Fibroblast of the aortic adventitia (primary cell): Measurements from ENCODE around the gene OR2V1. TPM values are rescaled to one million over a fixed set of nuclear protein-coding genes. Genes with fewer than 3 reads are reported as not detected.
"Not testable (repeated sequence)": the region's sequence is repeated elsewhere in the genome, so short reads cannot be mapped to it uniquely, and the experiment has no call there.

Source experiments
- DNase-seq: peaks from one replicate; pipeline ENCODE4 v3.0.0-alpha.2; 2010; ENCODE audit warnings: low read depth
- H3K4me3 ChIP-seq: 2 replicates; pipeline ENCODE4 v1.5.1; 2011; ENCODE audit warnings: low read depth, mild to moderate bottlenecking, control low read depth, low read length, moderate library complexity
- total RNA-seq: library from RNA; depleted of rRNA; stranded (reverse); fragments of >200 nt; gene quantifications from 2 replicates; pipeline ENCODE4 v1.2.3, GENCODE V29; 2012; ENCODE audit warnings: low replicate concordance
- TF ChIP-seq, protein P1 (sequence below): IDR thresholded peaks from 2 replicates; pipeline ENCODE4 v1.5.1; 2011; ENCODE audit warnings: mild to moderate bottlenecking, low read length, control low read depth, inconsistent platforms; ENCODE audit not compliant: insufficient read depth

OR2V1 gene
- total RNA-seq, 1 donor: not detected

DNA sequence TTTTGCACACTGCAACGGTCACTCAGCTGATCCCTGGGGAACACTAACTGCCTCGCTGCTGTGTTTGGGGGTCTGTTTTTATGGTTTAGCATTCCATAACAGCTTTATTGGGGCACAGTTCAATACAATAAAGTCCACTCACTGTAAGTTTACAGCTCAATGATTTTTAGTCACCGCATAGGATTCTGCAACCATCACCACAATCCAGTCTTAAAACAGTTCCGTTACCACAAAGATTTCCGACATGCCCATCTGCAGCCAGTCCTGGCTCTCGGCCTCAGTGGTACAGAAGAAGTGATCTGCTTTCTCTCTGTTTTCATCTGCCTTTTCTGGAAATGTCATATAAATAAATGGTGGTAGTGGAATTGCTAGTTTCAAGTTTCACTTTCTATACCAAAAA is 40.0 kb upstream of the OR2V1 start:
- no peak overlapping the region for H3K4me3 ChIP-seq
- DNase-seq: no peak
- TF ChIP-seq, protein P1, sequence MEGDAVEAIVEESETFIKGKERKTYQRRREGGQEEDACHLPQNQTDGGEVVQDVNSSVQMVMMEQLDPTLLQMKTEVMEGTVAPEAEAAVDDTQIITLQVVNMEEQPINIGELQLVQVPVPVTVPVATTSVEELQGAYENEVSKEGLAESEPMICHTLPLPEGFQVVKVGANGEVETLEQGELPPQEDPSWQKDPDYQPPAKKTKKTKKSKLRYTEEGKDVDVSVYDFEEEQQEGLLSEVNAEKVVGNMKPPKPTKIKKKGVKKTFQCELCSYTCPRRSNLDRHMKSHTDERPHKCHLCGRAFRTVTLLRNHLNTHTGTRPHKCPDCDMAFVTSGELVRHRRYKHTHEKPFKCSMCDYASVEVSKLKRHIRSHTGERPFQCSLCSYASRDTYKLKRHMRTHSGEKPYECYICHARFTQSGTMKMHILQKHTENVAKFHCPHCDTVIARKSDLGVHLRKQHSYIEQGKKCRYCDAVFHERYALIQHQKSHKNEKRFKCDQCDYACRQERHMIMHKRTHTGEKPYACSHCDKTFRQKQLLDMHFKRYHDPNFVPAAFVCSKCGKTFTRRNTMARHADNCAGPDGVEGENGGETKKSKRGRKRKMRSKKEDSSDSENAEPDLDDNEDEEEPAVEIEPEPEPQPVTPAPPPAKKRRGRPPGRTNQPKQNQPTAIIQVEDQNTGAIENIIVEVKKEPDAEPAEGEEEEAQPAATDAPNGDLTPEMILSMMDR: no peak

DNA sequence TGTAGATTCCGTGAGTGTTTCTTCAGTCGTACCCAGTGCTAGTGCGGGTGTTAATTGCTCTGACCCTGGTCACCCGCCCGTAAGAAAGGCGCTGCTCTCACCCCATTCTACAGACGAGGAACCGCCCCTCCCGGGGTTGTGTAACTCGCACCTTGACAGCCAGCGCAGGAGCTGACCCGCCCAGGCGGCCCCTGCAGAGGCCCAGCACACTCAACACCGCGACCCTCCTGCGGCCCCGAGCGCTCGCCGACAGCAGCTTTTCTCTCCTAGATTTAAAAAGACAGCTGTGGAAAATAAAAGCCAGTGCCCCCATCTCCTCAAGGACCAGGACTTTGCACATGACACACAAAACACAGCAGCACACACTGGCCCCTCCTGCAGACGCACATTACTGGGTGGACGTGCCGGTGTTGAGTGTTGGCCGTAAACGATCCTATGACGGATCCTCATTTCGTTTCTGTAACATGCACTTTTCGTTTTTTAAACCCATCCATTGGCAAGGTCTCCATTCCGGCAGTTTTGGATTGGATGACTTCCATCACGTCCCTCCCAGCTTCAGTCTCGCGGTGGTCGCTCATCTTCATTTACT is 39.4 kb upstream of the OR2V1 start:
- H3K4me3 ChIP-seq: no peak overlapping the region
- DNase-seq: no peak
- TF ChIP-seq, protein P1: no peak

DNA sequence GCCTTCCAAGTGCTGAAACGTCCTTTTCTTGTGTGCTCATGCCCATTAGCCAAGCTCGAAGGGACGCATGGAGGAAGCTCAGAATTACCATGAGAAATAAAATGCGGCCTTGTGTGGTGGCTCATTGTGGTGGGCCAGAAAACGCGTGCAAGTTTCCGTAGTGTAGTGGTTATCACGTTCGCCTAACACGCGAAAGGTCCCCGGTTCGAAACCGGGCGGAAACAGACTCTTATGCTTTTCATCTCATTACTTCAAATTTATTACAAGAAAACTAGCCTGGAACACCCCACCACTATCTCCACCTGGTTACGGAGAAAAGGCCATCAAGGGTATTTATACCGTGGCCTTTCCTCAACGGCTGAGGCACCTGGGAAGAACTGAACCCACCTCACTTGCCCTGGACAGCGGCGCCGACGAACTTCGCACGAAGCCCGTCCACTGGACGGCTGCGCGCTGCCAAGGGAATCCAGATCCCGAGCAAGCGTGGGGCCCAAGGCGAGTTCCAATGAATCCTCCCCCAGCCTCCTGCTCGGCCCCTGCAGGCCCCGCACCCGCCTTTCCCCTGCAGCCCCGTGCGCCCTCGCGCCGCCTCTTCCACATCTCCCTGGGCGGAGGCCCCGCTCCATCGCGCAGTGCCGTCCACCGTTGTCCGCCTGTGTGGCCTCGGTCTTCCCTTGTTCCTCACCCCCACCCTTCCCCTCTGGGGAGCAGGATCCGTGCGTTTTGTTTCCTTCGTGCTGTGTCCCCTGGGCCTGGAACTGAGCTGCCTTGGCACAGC is 38.7 kb upstream of the OR2V1 start:
- DNase-seq: peak; percentile 68
- H3K4me3 ChIP-seq: not testable (repeated sequence)

DNA sequence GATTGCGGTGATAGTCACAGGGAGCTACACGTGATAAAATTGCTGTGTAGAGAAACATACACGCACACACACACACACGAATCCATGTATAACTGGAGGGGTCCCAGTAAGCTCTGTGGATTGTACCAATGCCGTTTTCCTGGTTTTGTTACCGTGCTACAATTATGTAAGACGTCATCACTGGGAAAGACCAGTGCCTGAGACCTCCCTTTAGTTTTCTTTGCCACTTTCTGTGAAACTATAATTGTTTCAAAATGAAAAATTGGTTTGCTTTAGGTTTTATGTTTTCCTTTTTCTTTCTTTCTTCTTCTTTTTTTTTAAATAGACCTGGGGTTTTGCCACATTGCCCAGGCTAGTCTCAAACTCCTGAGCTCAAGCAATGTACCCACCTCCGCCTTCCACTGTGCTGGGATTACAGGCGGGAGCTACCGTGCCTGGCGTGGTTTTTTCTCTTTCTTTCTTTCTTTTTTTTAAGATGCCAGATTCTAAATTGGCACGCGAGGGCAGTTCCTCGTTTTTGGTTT is 37.7 kb upstream of the OR2V1 start:
- TF ChIP-seq, protein P1: no peak
- no peak for DNase-seq
- H3K4me3 ChIP-seq: no peak overlapping the region

DNA sequence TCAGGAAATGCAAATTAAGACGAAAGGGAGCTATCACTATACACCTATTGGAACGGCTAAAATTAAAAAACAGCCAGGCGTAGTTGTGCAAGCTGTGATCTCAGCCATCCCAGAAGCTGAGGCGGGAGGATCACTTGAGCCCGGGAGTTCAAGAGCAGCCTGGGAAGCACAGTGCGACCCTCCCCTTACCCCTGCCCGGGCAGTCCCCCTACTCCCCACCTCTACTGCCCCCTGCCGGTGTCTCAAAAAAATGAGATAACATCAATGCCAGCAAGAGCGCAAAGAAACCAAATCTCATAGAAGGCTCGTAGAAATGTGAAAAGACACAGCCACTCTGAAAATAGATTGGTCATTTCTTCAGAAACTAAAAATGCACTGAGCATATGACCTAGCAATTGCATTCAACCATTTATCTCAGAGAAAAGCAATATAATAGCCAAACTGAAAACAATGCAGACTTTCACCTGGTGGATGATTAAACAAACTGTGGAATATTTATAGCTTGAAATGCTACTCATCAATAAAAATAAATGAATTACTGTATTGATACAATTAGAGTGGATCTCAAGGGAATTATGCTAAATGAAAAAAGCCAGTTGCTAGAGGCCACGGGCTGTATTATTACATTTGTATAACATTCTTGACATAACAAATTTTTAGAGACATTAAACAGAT is 37.0 kb upstream of the OR2V1 start:
- no peak for DNase-seq
- H3K4me3 ChIP-seq: no peak overlapping the region
- TF ChIP-seq, protein P1: peak; percentile 28

DNA sequence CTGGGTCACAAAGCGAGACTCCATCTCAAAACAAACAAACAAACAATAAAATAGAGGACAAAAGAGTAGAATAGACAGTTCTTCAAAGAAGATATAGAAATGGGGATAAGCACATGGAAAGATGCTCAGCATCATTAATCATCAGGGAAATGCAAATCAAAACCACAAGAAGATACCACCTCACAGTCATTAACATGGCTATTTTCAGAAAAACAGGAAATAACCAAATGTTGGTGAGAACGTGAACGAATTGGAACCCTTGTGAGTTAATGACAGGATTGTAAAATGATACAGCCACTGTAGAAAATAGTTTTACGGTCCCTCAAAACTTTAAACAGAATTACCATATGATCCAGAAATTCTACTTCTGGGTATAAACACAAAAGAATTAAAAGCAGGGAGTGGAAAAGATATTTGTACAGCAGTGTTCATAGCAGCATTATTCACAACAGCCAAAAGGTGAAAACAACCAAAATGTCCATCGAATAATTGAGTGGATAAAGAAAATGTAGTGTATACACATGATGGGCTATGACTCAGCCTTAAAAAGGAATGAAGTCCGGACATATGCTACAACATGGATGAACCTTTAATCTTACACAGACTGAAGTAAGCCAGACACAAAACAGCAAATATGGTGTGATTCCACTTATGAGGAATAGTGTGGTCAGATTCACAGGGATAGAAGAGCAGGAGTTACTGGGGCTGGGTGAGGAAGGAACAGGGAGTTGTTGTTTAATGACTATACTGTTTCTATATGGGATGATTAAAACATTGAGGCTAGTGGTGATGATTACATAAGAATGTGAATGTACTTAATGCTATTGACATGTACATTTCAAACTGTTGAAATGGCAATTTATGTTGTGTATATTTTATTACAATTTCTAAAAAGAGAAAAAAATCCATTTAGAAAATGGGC is 36.1 kb upstream of the OR2V1 start:
- no peak for DNase-seq
- TF ChIP-seq, protein P1: no peak
- H3K4me3 ChIP-seq: no peak overlapping the region
